22Rv1 (cell line): ENCODE results near the gene CCDC60.

Experiments used
- ZFX ChIP-seq: fragments of 450-650 bp; IDR thresholded peaks from 2 replicates; pipeline ENCODE4 v1.6.1; 2017; ENCODE audit warnings: antibody characterized with exemption, borderline replicate concordance
- TF ChIP-seq, protein P1 (sequence below): fragments of 450-650 bp; IDR thresholded peaks from 2 replicates; pipeline ENCODE4 v1.5.1; 2017; ENCODE audit warnings: mild to moderate bottlenecking

DNA sequence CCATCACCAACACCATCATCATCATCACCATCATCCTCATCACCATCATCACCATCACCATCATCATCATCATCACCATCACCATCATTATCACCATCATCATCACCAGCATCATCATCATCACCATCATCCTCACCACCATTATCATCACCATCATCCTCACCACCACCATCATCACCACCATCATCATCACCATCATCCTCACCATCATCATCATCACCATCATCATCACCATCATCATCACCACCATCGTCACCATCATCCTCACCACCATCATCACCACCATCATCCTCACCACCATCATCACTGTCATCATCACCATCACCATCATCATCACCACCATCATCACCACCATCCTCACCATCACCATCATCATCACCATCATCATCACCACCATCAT lies 146.0 kb downstream of the CCDC60 start:
- TF ChIP-seq, protein P1, sequence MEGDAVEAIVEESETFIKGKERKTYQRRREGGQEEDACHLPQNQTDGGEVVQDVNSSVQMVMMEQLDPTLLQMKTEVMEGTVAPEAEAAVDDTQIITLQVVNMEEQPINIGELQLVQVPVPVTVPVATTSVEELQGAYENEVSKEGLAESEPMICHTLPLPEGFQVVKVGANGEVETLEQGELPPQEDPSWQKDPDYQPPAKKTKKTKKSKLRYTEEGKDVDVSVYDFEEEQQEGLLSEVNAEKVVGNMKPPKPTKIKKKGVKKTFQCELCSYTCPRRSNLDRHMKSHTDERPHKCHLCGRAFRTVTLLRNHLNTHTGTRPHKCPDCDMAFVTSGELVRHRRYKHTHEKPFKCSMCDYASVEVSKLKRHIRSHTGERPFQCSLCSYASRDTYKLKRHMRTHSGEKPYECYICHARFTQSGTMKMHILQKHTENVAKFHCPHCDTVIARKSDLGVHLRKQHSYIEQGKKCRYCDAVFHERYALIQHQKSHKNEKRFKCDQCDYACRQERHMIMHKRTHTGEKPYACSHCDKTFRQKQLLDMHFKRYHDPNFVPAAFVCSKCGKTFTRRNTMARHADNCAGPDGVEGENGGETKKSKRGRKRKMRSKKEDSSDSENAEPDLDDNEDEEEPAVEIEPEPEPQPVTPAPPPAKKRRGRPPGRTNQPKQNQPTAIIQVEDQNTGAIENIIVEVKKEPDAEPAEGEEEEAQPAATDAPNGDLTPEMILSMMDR = no peak
- TF ChIP-seq ZFX = no peak
